Uterus (tissue), 4 donors: Measurements from ENCODE around the gene PCBP2. TPM values are rescaled to one million over a fixed set of nuclear protein-coding genes. Genes with fewer than 3 reads are reported as not detected.

Source experiments
- DNase-seq, 2 donors: peaks; one replicate each; pipeline ENCODE4 v3.0.0-alpha.2; 2019 to 2020
- H3K27ac ChIP-seq, 2 donors: fragments of 200-600 bp; sonication (generic); 1 replicate in 1 of 2; 2 replicates in 1 of 2; pipeline ENCODE4 v1.5.1; 2016 to 2018
- H3K27me3 ChIP-seq, 2 donors: fragments of 200-600 bp; sonication (generic); one replicate each; pipeline ENCODE4 v1.5.1; 2018 to 2019; ENCODE audit warnings: control low read depth in 1 of 2
- H3K36me3 ChIP-seq, 2 donors: fragments of 200-600 bp; sonication (generic); one replicate each; pipeline ENCODE4 v1.5.1; 2019; ENCODE audit warnings: control low read depth in 1 of 2
- H3K4me1 ChIP-seq, 2 donors: fragments of 200-600 bp; sonication (generic); one replicate each; pipeline ENCODE4 v1.5.1; 2018 to 2019; ENCODE audit warnings: control low read depth in 1 of 2
- H3K4me3 ChIP-seq, 2 donors: fragments of 200-600 bp; sonication (generic); 1 replicate in 1 of 2; 2 replicates in 1 of 2; pipeline ENCODE4 v1.5.1; 2018 to 2019; ENCODE audit warnings: mild to moderate bottlenecking in 1 of 2
- H3K9me3 ChIP-seq, 2 donors: fragments of 200-600 bp; sonication (generic); one replicate each; pipeline ENCODE4 v1.5.1; 2019; ENCODE audit warnings: control low read depth in 1 of 2
- POLR2A ChIP-seq, 2 donors: fragments of 450-650 bp; IDR thresholded peaks; one replicate each; pipeline ENCODE4 v1.6.1; 2016; ENCODE audit warnings: antibody characterized with exemption in 2 of 2, mild to moderate bottlenecking in 1 of 2, moderate library complexity in 1 of 2
- intact Hi-C: fragments of 100-400 bp; cut with DNase I; formaldehyde crosslinking; loops from one replicate; pipeline ENCODE4 v1.15.1; 2023; ENCODE audit warnings: low total_unique reads
- total RNA-seq, 4 donors: library from RNA; depleted of rRNA in 3 of 4; stranded (reverse); fragments of >200 nt in 3 of 4; gene quantifications; one replicate each; pipeline versions ENCODE4 v1.1.0 to v1.2.4, GENCODE V29; 2014 to 2023
- TF ChIP-seq, protein P1 (sequence below), 4 experiments: fragments of 200-600 bp in 2 of 4; fragments of 450-650 bp in 2 of 4; sonication (generic) in 2 of 4; IDR thresholded peaks; one replicate each; pipeline ENCODE4 v1.5.1; 2016 to 2019; ENCODE audit warnings: antibody characterized with exemption in 4 of 4, mild to moderate bottlenecking in 2 of 4, moderate library complexity in 1 of 4
- donor health status: DM: yes; HTN: yes; CAD: no.

PCBP2 gene
- total RNA-seq, 4 donors from 2014 or later: 364 to 929 (median 383) TPM

DNA sequence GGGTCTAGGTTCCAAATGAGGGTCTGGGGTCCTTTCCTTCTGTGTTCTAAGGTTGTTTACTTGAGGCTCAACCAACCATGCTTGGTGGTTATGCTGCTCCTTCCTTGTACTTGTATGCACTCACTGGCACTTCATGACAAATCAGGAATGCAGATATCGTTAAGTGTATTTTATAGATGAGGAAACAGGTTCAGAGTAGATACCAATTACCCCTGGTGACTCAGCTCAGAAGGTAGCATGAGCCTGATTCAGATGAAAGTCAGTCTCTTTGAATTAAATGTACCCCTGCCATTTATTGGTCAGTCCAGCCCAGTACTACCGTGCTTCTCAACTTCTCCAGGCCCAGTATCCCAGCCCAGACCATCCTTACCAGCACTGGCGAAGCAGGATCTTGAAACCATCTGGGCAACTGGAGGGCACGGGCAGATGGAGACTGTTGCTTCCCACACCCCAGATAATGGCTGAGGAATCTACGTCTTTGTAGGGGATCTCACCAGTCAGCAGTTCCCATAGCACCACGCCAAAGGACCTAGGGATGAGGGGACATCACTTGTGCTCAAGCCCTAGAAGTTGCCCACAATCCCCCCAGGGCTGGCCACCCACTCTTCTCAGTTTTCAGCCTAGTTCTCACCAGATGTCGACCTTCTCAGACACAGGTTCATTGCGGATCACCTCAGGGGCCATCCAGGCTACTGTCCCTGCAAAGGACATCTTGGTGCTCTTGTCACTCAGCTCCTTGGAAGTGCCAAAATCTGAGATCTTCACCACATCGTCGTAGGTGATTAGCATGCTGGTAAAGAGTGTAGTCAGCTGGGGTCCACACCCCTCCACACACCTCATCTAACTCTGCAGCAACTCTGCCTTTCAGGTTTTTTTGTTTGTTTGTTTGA, 33.0 kb downstream of the PCBP2 start:
- no peak overlapping the region for H3K4me3 ChIP-seq
- no peaks in the 10 kb centered on the region for H3K27me3 ChIP-seq
- H3K36me3 ChIP-seq: no peaks in the 10 kb centered on the region
- DNase-seq: no peak
- peaks cover 0 to 4% of the 10 kb centered on the region in 2 donors for H3K4me1 ChIP-seq
- intact Hi-C loops: no loop called here
- H3K9me3 ChIP-seq: no peaks in the 10 kb centered on the region
- no peak overlapping the region for H3K27ac ChIP-seq
- no peak for TF ChIP-seq POLR2A (IDR thresholded peaks at IDR 0.05)
- TF ChIP-seq, protein P1, sequence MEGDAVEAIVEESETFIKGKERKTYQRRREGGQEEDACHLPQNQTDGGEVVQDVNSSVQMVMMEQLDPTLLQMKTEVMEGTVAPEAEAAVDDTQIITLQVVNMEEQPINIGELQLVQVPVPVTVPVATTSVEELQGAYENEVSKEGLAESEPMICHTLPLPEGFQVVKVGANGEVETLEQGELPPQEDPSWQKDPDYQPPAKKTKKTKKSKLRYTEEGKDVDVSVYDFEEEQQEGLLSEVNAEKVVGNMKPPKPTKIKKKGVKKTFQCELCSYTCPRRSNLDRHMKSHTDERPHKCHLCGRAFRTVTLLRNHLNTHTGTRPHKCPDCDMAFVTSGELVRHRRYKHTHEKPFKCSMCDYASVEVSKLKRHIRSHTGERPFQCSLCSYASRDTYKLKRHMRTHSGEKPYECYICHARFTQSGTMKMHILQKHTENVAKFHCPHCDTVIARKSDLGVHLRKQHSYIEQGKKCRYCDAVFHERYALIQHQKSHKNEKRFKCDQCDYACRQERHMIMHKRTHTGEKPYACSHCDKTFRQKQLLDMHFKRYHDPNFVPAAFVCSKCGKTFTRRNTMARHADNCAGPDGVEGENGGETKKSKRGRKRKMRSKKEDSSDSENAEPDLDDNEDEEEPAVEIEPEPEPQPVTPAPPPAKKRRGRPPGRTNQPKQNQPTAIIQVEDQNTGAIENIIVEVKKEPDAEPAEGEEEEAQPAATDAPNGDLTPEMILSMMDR (IDR thresholded peaks at IDR 0.05): no peak

DNA sequence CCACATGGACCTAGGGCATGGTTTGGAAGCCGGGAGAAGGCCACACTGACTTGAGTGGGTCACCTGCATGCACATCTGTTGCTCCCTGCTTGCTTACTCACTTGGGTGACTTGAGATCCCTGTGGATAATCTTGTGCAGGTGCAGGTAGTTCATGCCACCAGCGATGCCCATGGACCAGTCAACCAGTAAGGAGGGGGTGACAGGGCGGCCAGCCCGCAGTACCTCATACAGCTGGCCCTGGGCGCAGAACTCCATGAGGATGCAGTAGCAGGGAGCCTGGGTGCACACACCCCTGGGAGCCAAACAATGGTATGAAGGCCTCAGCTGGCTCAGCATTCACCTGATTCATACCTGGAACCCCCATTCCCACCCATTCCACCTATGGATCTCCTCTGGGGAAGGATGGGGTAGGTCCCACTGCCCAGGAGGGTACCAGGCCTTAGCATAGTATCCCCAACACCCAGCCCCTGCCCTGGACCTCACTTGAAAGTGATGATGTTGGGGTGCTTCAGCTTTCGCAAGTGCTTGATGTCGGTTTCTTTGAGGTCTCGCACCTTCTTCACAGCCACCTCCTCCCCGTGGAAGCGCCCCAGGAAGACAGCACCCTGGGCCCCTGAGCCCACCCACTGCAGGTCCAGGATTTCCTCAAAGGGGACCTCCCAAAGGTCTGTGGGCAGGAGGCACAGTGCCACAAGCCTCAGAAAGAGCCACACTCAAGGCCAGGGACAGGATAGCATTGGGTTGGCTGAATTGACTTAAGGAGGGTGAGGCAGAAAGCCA, 34.2 kb downstream of the PCBP2 start:
- intact Hi-C loops: no loop called here
- TF ChIP-seq, protein P1 (IDR thresholded peaks at IDR 0.05): no peak
- no peak for TF ChIP-seq POLR2A (IDR thresholded peaks at IDR 0.05)
- Histone ChIP-seq H3K9me3 (no peaks in the 10 kb centered on the region), H3K4me3 (no peak overlapping the region), H3K36me3 (no peaks in the 10 kb centered on the region), H3K27me3 (no peaks in the 10 kb centered on the region), H3K27ac (no peak overlapping the region), H3K4me1 (no peaks in the 10 kb centered on the region)
- peak in 1 of 2 donors; percentile 24 for DNase-seq

DNA sequence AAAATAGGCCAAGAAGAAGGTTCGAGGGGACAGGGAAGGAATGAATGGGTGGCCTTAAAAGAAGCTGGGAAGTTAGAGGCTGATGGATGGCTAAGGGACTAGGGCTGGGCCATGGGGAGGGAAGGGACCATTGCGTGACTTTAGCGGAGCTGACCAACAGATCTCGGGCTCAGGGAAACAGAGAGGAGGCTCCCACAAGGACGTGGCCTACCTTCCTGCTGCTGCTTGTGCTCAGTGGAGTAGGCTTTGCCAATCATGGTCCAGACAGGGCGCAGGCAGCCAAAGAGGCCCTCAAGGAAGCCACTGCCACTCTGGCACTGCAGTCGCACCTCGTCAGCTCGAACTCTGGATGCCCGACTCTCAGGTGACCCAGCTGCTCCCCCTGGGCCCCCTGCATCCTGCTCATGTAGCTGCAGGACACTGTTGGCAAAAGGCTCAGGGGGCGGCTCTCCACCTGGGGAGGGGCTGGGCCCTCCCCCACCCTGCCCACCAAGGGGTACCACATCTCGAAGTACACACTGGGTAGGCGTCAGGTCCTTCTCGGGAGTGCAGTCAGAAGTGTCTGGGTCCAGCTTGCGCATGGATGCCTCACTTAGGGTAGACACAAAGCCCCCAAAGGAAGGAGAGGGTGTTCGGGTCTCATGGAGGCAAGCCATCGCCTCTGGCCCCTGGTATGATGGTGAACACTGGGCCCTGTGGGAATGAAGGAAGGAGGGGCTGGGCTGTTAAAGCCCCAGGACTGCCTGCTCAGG, 35.0 kb downstream of the PCBP2 start:
- no peak overlapping the region for H3K27ac ChIP-seq
- intact Hi-C loops: no loop called here
- no peak overlapping the region for H3K4me3 ChIP-seq
- no peak for TF ChIP-seq POLR2A (IDR thresholded peaks at IDR 0.05)
- TF ChIP-seq, protein P1 (IDR thresholded peaks at IDR 0.05): no peak
- H3K9me3 ChIP-seq: no peaks in the 10 kb centered on the region
- no peaks in the 10 kb centered on the region for H3K4me1 ChIP-seq
- H3K27me3 ChIP-seq: no peaks in the 10 kb centered on the region
- no peaks in the 10 kb centered on the region for H3K36me3 ChIP-seq
- DNase-seq: peak in 1 of 2 donors; percentile 17

DNA sequence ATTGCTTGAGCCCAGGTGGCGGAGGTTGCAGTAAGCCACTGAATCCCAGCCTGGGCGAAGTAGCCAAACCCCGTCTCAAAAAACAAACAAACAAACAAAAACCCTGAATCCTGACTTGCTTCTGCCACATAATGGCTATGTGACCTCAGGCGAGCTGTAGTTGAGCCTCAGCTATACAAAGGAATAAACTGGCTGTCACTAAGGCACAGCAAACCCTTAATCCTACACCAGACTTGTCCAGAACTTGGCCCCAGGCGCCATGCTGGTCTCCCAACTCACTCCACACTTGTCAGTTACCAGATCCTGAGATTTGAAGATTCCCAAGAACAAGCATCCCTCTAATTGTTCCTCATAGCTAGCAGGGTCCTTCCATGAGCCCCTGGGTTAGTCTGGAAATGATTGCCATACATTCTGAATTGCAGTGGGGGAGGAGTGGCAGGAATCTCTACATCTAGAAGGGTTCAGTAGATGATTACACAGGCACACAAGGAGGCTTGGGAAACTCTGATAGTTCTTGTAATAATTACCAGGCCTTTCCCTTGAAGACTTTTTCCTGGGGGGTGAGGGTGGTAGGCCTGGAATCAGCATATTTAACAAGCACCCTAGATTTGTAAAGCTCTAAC, 37.5 kb downstream of the PCBP2 start:
- no peaks in the 10 kb centered on the region for H3K9me3 ChIP-seq
- no peaks in the 10 kb centered on the region for H3K27me3 ChIP-seq
- no peaks in the 10 kb centered on the region for H3K36me3 ChIP-seq
- DNase-seq: no peak
- intact Hi-C loops: no loop called here
- peaks cover 0 to 5% of the 10 kb centered on the region in 2 donors for H3K4me1 ChIP-seq
- H3K4me3 ChIP-seq: no peak overlapping the region
- no peak for TF ChIP-seq POLR2A (IDR thresholded peaks at IDR 0.05)
- TF ChIP-seq, protein P1 (IDR thresholded peaks at IDR 0.05): no peak
- no peak overlapping the region for H3K27ac ChIP-seq
